GM12878 (cell line): ENCODE results near the gene SMIM38. TPM values are rescaled to one million over a fixed set of nuclear protein-coding genes. Genes with fewer than 3 reads are reported as not detected.

Experiments
- ATAC-seq: fragments of 200-7000 bp; cut with Tn5 transposase; 3 replicates; pipeline ENCODE4 v1.9.1; 2020; ENCODE audit warnings: mild to moderate bottlenecking, moderate library complexity
- BruUV-seq: library from RNA; stranded (reverse); fragments of 400-500 nt; replicated peaks from 2 replicates; lab custom pipeline; 2021; lab: Mats Ljungman, UMichigan
- CTCF ChIA-PET: fragments of 300-600 bp; sonication (Branson Sonifier 250); formaldehyde crosslinking; extraction: SDS; loops from one replicate; lab custom pipeline; 2021; ENCODE audit warnings: inconsistent platforms; lab: Yijun Ruan, JAX
- POLR2A ChIA-PET: fragments of 350-600 bp; formaldehyde crosslinking; extraction: SDS; loops from one replicate; lab custom pipeline; 2021; ENCODE audit warnings: inconsistent platforms; lab: Charles Lee
- RAD21 ChIA-PET: fragments of 300-600 bp; sonication (Branson Sonifier 250); formaldehyde crosslinking; loops from one replicate; lab custom pipeline; 2023; ENCODE audit warnings: antibody characterized with exemption; ENCODE audit not compliant: unreplicated experiment; lab: Charles Lee
- SMC1A ChIA-PET: fragments of 300-600 bp; sonication (Branson Sonifier 250); formaldehyde crosslinking; loops from one replicate; lab custom pipeline; 2023; ENCODE audit not compliant: unreplicated experiment, uncharacterized antibody; lab: Charles Lee
- DNase-seq: peaks from one replicate; pipeline ENCODE4 v3.0.0-alpha.2; 2011; ENCODE audit warnings: low read depth, low spot score
- FAIRE-seq: peaks from 3 replicates; lab custom pipeline; 2011; peaks lifted over from hg19 to GRCh38; lab: Jason Lieb, UNC
- H2AFZ ChIP-seq: 2 replicates; pipeline ENCODE4 v1.6.0; 2011; ENCODE audit warnings: low read depth, low read length, control low read depth; ENCODE audit not compliant: control insufficient read depth
- H3K27ac ChIP-seq: 2 replicates; pipeline ENCODE4 v1.5.1; 2011; ENCODE audit warnings: control low read depth; ENCODE audit not compliant: control insufficient read depth, insufficient read depth
- H3K27me3 ChIP-seq, 2 experiments: replicated peaks in 1 of 2; 2 replicates each; pipeline versions ENCODE4 v1.6.0 to v1.6.1; 2011; ENCODE audit warnings: low read length in 1 of 2; ENCODE audit not compliant: control insufficient read depth in 2 of 2, insufficient read depth in 2 of 2
- H3K36me3 ChIP-seq, 2 experiments: 2 replicates each; pipeline ENCODE4 v1.5.1; 2011; ENCODE audit warnings: low read length in 1 of 2; ENCODE audit not compliant: control insufficient read depth in 2 of 2, insufficient read depth in 2 of 2
- H3K4me1 ChIP-seq: 2 replicates; pipeline ENCODE4 v1.6.1; 2011; ENCODE audit warnings: mild to moderate bottlenecking, low read length, moderate library complexity, mixed read lengths; ENCODE audit not compliant: control insufficient read depth, insufficient read depth
- H3K4me2 ChIP-seq: 2 replicates; pipeline ENCODE4 v1.6.0; 2011; ENCODE audit warnings: control low read depth; ENCODE audit not compliant: control insufficient read depth, insufficient read depth
- H3K4me3 ChIP-seq: fragments of 200-600 bp; sonication (generic); 2 replicates; pipeline ENCODE4 v1.5.1; 2016
- H3K79me2 ChIP-seq: 2 replicates; pipeline ENCODE4 v1.6.0; 2011; ENCODE audit warnings: low read length; ENCODE audit not compliant: control insufficient read depth, insufficient read depth
- H3K9ac ChIP-seq: 2 replicates; pipeline ENCODE4 v1.8.0; 2011; ENCODE audit warnings: low read length, control low read depth, mixed read lengths; ENCODE audit not compliant: control insufficient read depth, insufficient read depth
- H3K9me3 ChIP-seq: replicated peaks from 3 replicates; pipeline ENCODE4 v1.5.1; 2011; ENCODE audit warnings: mild to moderate bottlenecking, low read length; ENCODE audit not compliant: control insufficient read depth, insufficient read depth
- H4K20me1 ChIP-seq: 2 replicates; pipeline ENCODE4 v1.6.0; 2011; ENCODE audit not compliant: control insufficient read depth, insufficient read depth
- ASH2L ChIP-seq: fragments of 300-600, 200-600 bp; sonication (generic); IDR thresholded peaks from 2 replicates; pipeline ENCODE4 v1.6.1; 2017; ENCODE audit warnings: low read depth, mild to moderate bottlenecking, borderline replicate concordance
- BRCA1 ChIP-seq: IDR thresholded peaks from 2 replicates; pipeline ENCODE4 v1.6.1; 2011; ENCODE audit warnings: low read depth, low read length, improper control_type of control experiment
- EGR1 ChIP-seq, 2 experiments: IDR thresholded peaks; 1 replicate in 1 of 2; 2 replicates in 1 of 2; pipeline ENCODE4 v1.6.1; 2011 to 2012; ENCODE audit warnings: low read depth in 2 of 2, low read length in 2 of 2, borderline replicate concordance in 1 of 2, mild to moderate bottlenecking in 1 of 2, moderate library complexity in 1 of 2
- NFXL1 ChIP-seq: fragments of 450-650 bp; IDR thresholded peaks from 2 replicates; pipeline ENCODE4 v1.6.1; 2017; ENCODE audit warnings: antibody characterized with exemption, mild to moderate bottlenecking, borderline replicate concordance
- SUZ12 ChIP-seq: fragments of 200-600 bp; sonication (generic); IDR thresholded peaks from one replicate; pipeline ENCODE4 v1.6.1; 2018; ENCODE audit warnings: antibody characterized with exemption, mild to moderate bottlenecking; ENCODE audit not compliant: unreplicated experiment
- ZBTB40 ChIP-seq: fragments of 450-650 bp; IDR thresholded peaks from 2 replicates; pipeline ENCODE4 v1.6.1; 2016; ENCODE audit warnings: mild to moderate bottlenecking, moderate library complexity, borderline replicate concordance
- ZNF622 ChIP-seq: fragments of 450-650 bp; IDR thresholded peaks from 2 replicates; pipeline ENCODE4 v1.6.1; 2017; ENCODE audit warnings: mild to moderate bottlenecking, inconsistent platforms
- WGBS: methylation state at CpG from one replicate; pipeline ENCODE4 v1.1.6; 2016; ENCODE audit warnings: low lambda C conversion rate; ENCODE audit not compliant: insufficient replicate concordance, insufficient coverage; ENCODE audit errors: missing lambda C conversion rate; 5-methylcytosine and 5-hydroxymethylcytosine counted together
- in situ Hi-C: fragments of 300-500 bp; cut with MboI; formaldehyde crosslinking; loops from 9 replicates; pipeline ENCODE4 v1.14.3; 2018; ENCODE audit warnings: mixed read lengths
- intact Hi-C: fragments of 100-400 bp; cut with micrococcal nuclease; formaldehyde crosslinking; loops from one replicate; pipeline ENCODE4 v1.14.2; 2022; ENCODE audit not compliant: unreplicated experiment
- polyA plus RNA-seq, 11 experiments: library from polyadenylated mRNA; depleted of rRNA in 4 of 11; unstranded in 6 of 11; stranded (reverse) in 5 of 11; fragments of >200 nt; fragmentation: Nextera tagmentation in 4 of 11; fragmentation: Illumina TruSeq in 1 of 11; extraction: Ambion mirVana in 4 of 11; extraction: Trizol in 1 of 11; gene quantifications; 1 replicate in 1 of 11; 2 replicates in 10 of 11; pipeline versions ENCODE4 v1.2.1 to v1.2.3, GENCODE V29; 2011 to 2016; ENCODE audit warnings: inconsistent platforms in 2 of 11, missing spikeins in 2 of 11, low read depth in 1 of 11
- total RNA-seq, 4 experiments: library from RNA; depleted of rRNA in 3 of 4; stranded (reverse); fragments of >200 nt in 3 of 4; fragmentation: Illumina TruSeq in 1 of 4; extraction: Trizol in 1 of 4; gene quantifications; 2 replicates each; pipeline versions ENCODE4 v1.2.1 to v1.2.3, GENCODE V29; 2013 to 2021
- TF ChIP-seq, protein P1 (sequence below): fragments of 450-650 bp; IDR thresholded peaks from 2 replicates; pipeline ENCODE4 v1.6.1; 2016; ENCODE audit warnings: mild to moderate bottlenecking

Gene SMIM38
- total and polyA plus RNA-seq, 10 of the 15 experiments (the other 5 are each of a cell fraction or from before 2014, with no cell fraction given) = 0.15 to 5.0 (median 2.1) TPM; not detected in 1

DNA sequence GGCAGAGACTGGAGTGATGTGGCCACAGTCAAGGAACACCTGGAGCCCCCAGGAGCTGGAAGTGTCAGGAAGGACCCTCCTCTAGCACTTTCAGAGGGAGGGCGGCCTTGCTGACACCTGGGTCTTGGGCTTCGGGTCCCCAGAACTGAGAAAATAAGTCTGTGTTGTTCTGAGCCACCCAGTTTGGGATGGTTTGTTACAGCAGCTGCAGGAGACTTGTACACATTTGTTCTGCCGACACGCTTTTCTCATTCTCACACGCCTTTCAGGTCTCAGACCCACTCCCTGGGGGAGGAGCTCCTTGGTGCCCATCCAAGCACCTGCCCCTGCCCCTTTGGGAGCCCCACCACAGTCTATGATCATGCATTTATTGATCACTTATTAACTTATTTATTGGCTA lies 47.2 kb upstream of the SMIM38 start:
- Histone ChIP-seq H3K9ac (no peak overlapping the region), H4K20me1 (no peaks in the 10 kb centered on the region), H3K4me3 (no peak overlapping the region), H3K27ac (no peak overlapping the region), H3K4me2 (no peak overlapping the region), H2AFZ (no peak overlapping the region), H3K4me1 (no peaks in the 10 kb centered on the region), H3K36me3 (no peaks in the 10 kb centered on the region), H3K27me3 (no peaks in the 10 kb centered on the region; a peak in 1 of 4 replicates), H3K9me3 (no peaks in the 10 kb centered on the region; the same call in 1 of the 3 replicates), H3K79me2 (no peaks in the 10 kb centered on the region)
- no peak for FAIRE-seq
- in situ Hi-C loops (loop anchor here (10.0 kb wide), 1 partner anchor 556 kb away; no protein-coding TSS in a partner anchor), intact Hi-C loops (loop anchor here (5.0 to 10.0 kb wide), 3 partner anchors 59 to 146 kb away; no protein-coding TSS in a partner anchor)
- TF ChIP-seq NFXL1 (no peak), EGR1 (IDR thresholded peaks at IDR 0.05; ENCODE audit: borderline replicate concordance in 1 of 2, low read depth in 2 of 2, low read length in 2 of 2) (no peak), ZNF622 (no peak), BRCA1 (no peak), ASH2L (no peak), ZBTB40 (no peak), SUZ12 (no peak)
- TF ChIP-seq, protein P1, sequence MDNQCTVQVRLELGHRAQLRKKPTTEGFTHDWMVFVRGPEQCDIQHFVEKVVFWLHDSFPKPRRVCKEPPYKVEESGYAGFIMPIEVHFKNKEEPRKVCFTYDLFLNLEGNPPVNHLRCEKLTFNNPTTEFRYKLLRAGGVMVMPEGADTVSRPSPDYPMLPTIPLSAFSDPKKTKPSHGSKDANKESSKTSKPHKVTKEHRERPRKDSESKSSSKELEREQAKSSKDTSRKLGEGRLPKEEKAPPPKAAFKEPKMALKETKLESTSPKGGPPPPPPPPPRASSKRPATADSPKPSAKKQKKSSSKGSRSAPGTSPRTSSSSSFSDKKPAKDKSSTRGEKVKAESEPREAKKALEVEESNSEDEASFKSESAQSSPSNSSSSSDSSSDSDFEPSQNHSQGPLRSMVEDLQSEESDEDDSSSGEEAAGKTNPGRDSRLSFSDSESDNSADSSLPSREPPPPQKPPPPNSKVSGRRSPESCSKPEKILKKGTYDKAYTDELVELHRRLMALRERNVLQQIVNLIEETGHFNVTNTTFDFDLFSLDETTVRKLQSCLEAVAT = no peak
- CTCF ChIA-PET = no interaction called here
- no peak for ATAC-seq
- RAD21 ChIA-PET = no interaction called here
- SMC1A ChIA-PET = no interaction called here
- POLR2A ChIA-PET = no interaction called here
- no TSS peak for BruUV-seq
- 38% methylated on average over 5 of the region's 5 CpGs for WGBS
- no peak for DNase-seq
